ENCODE measurements around the gene CEP350.

The CEP350 gene

DNA sequence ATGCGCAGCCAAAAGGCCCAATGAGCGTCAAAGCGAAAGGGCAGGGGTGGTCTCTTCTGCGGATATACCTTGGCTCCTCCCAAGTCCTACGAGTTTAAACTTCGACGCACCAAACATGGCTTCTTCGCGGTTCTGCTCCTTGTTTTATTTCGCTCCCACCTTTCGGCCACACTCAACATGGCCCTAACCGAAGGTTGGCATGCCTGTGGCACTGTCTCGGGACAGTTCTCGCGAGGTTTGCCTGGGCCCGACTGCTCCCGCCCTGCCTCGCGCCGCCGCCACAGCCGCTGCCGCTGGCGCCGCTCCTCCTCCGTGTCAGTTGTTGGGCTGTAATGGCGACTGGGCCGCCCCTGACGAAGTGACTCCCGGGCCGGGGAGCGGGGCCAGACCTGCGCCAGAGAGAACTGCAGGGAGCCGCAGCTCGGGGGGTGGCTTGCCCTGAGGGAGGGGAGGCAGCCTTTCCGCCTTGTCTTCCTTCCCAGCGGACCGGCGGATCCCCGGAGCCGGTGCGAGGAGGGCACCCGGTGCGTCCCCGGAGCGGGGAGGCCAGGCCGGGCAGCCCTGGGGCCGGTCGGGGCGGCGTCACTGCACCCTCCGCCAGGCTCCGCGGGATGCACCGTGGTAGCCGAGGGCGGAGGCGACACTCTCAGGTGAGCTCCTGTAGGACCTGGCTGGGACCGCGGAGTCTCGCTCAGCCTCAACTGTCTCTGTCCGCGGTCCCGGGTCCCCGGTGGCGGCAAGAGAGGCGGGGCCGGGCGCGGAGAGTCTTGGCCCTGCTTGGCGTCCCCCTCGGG lies at the start of gene CEP350:
Gene CEP350 (plus strand): TSS at position 318 of the 794 bp plus-strand sequence. CDS start 31,372 bp downstream, outside the sequence.
- DNase-seq (ENCODE audit: low spot score): peak; percentile 89
- TF ChIP-seq, protein P1, sequence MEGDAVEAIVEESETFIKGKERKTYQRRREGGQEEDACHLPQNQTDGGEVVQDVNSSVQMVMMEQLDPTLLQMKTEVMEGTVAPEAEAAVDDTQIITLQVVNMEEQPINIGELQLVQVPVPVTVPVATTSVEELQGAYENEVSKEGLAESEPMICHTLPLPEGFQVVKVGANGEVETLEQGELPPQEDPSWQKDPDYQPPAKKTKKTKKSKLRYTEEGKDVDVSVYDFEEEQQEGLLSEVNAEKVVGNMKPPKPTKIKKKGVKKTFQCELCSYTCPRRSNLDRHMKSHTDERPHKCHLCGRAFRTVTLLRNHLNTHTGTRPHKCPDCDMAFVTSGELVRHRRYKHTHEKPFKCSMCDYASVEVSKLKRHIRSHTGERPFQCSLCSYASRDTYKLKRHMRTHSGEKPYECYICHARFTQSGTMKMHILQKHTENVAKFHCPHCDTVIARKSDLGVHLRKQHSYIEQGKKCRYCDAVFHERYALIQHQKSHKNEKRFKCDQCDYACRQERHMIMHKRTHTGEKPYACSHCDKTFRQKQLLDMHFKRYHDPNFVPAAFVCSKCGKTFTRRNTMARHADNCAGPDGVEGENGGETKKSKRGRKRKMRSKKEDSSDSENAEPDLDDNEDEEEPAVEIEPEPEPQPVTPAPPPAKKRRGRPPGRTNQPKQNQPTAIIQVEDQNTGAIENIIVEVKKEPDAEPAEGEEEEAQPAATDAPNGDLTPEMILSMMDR (IDR thresholded peaks at IDR 0.05; ENCODE audit: borderline replicate concordance, control extremely low read depth, extremely low read depth, insufficient read depth, missing control alignments): no peak
- in situ Hi-C loops (cut with MboI; ENCODE audit: low sequenced_read_pairs, unreplicated experiment): no loop called here

- TF ChIP-seq, protein P1 (IDR thresholded peaks at IDR 0.05; ENCODE audit: borderline replicate concordance, control extremely low read depth, extremely low read depth, insufficient read depth, missing control alignments): no peak
- DNase-seq (ENCODE audit: low spot score): no peak
- in situ Hi-C loops (cut with MboI; ENCODE audit: low sequenced_read_pairs, unreplicated experiment): no loop called here
Measured at GRCh38 chr1:179910934-179911333, 43.7 kb upstream of the CEP350 start.

GRCh38 chr1:179911812-179912211 lies 42.8 kb upstream of the CEP350 start:
- in situ Hi-C loops (cut with MboI; ENCODE audit: low sequenced_read_pairs, unreplicated experiment): no loop called here
- no peak for DNase-seq (ENCODE audit: low spot score)
- TF ChIP-seq, protein P1 (IDR thresholded peaks at IDR 0.05; ENCODE audit: borderline replicate concordance, control extremely low read depth, extremely low read depth, insufficient read depth, missing control alignments): no peak

GRCh38 chr1:179917601-179918429 lies 36.8 kb upstream of the CEP350 start:
- in situ Hi-C loops (cut with MboI; ENCODE audit: low sequenced_read_pairs, unreplicated experiment): no loop called here
- TF ChIP-seq, protein P1 (IDR thresholded peaks at IDR 0.05; ENCODE audit: borderline replicate concordance, control extremely low read depth, extremely low read depth, insufficient read depth, missing control alignments): no peak
- DNase-seq (ENCODE audit: low spot score): no peak

DNA sequence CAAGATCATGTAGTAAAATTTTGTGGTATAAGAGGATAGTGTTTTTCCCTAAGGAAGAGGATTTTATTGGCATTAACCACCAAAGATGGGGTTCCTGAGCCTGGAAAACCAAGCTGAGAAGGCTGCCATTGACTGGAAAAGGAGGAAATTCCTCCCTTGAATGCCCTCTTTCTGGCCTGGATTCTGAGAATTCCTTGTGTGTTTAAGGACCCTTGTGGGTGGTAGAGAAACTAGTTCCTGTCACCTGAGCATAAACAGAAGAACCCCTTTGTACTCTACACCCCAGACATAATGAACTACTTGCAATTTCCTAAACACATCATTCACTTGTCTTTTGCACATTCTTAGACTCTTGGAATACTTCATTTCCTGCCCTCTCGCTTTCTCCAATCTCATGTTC lies 33.1 kb upstream of the CEP350 start:
- in situ Hi-C loops (cut with MboI; ENCODE audit: low sequenced_read_pairs, unreplicated experiment): no loop called here
- DNase-seq (ENCODE audit: low spot score): no peak
- TF ChIP-seq, protein P1 (IDR thresholded peaks at IDR 0.05; ENCODE audit: borderline replicate concordance, control extremely low read depth, extremely low read depth, insufficient read depth, missing control alignments): no peak

DNA sequence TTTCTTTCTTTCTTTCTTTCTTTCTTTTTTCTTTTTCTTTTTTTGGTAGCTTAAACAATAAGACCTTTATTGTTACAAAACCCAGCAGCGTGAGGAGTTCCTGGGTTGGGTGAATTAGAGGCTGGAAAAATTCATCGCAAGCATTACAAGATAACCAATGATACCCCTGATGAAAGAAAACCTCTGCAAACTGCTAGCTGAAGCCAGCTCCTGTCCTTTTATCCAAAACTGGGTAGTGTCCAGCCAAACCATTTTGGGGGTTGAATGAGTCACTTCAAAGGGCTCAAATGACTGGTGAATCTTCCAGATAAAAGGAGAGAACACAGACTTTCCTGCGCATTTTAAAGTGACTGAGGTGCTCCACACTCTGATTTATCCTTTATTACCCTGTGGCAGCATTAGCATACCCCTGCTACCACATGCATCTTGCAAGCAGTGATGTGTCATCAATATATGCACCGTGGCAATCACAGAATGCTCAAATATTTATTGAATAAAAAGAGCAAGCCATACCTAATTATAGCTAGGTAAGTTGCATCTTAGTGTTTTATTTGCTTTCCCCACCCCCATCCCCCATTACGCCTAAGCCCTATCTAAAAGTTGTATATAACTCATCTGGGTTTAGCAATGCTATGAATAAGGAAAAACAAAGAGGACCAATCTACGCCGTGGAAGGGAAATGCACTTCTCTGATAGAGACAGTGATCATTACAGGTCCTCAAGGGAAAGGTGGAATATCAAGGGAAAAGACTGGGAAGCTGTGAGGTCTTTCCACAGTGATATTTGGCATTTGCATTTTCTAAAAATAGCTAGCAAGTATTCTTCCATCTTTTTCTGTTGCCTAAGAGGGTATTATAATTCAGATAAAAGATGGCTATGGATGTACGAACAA lies 32.4 kb upstream of the CEP350 start:
- in situ Hi-C loops (cut with MboI; ENCODE audit: low sequenced_read_pairs, unreplicated experiment): no loop called here
- TF ChIP-seq, protein P1 (IDR thresholded peaks at IDR 0.05; ENCODE audit: borderline replicate concordance, control extremely low read depth, extremely low read depth, insufficient read depth, missing control alignments): no peak
- DNase-seq (ENCODE audit: low spot score): no peak
